ENCODE results near the gene C1QL2. TPM values are rescaled to one million over a fixed set of nuclear protein-coding genes. Genes with fewer than 3 reads are reported as not detected.

C1QL2 gene
- total and polyA plus RNA-seq, 12 donors: not detected

GRCh38 chr2:119156105-119156890 is 2.3 kb downstream of the C1QL2 start:
- Histone ChIP-seq H3K36me3 (replicated peaks in 1 of 2) (no peaks in the 10 kb centered on the region), H3K4me1 (replicated peaks in 1 of 2) (no peaks in the 10 kb centered on the region), H3K9me3 (replicated peaks in 1 of 3) (no peaks in the 10 kb centered on the region), H3K27me3 (peaks cover 62% of the 10 kb centered on the region), H3K4me3 (no peak overlapping the region), H3K27ac (no peak overlapping the region)
- 14 to 17% (median 16%) methylated on average over 16 to 40 of the region's 40 CpGs for WGBS, 4 donors
- no peak for DNase-seq
- intact Hi-C loops (cut with DNase I): no loop called here
- no peak for TF ChIP-seq CTCF (IDR thresholded peaks at IDR 0.05)
- TF ChIP-seq POLR2A (IDR thresholded peaks at IDR 0.05): no peak

GRCh38 chr2:119155633-119156032 is 2.9 kb downstream of the C1QL2 start:
- intact Hi-C loops (cut with DNase I): no loop called here
- Histone ChIP-seq H3K27me3 (peaks cover 62% of the 10 kb centered on the region), H3K36me3 (replicated peaks in 1 of 2) (no peaks in the 10 kb centered on the region), H3K9me3 (replicated peaks in 1 of 3) (no peaks in the 10 kb centered on the region), H3K27ac (no peak overlapping the region), H3K4me1 (replicated peaks in 1 of 2) (no peaks in the 10 kb centered on the region), H3K4me3 (no peak overlapping the region)
- TF ChIP-seq CTCF (IDR thresholded peaks at IDR 0.05) (no peak), POLR2A (IDR thresholded peaks at IDR 0.05) (no peak)
- WGBS, 4 donors: 16 to 43% (median 29%) methylated on average over 10 to 13 of the region's 13 CpGs
- no peak for DNase-seq

- intact Hi-C loops (cut with DNase I): no loop called here
- 35 to 46% (median 44%) methylated on average over 9 of the region's 9 CpGs for WGBS, 4 donors
Measured at GRCh38 chr2:119154076-119154475, 4.5 kb downstream of the C1QL2 start.

GRCh38 chr2:119149611-119150010 is 8.9 kb downstream of the C1QL2 start:
- Histone ChIP-seq H3K4me1 (replicated peaks in 1 of 2) (no peaks in the 10 kb centered on the region), H3K9me3 (replicated peaks in 1 of 3) (no peaks in the 10 kb centered on the region), H3K4me3 (no peak overlapping the region), H3K36me3 (replicated peaks in 1 of 2) (no peaks in the 10 kb centered on the region), H3K27me3 (peaks cover 23% of the 10 kb centered on the region), H3K27ac (no peak overlapping the region)
- intact Hi-C loops (cut with DNase I): no loop called here
- DNase-seq: no peak
- TF ChIP-seq POLR2A (IDR thresholded peaks at IDR 0.05) (no peak), CTCF (IDR thresholded peaks at IDR 0.05) (no peak)
- 63 to 81% (median 73%) methylated on average over 6 of the region's 6 CpGs for WGBS, 4 donors

More at GRCh38 chr2:119154076-119154475, 4.5 kb downstream of the C1QL2 start:
- TF ChIP-seq CTCF (IDR thresholded peaks at IDR 0.05) (no peak), POLR2A (IDR thresholded peaks at IDR 0.05) (no peak)
- Histone ChIP-seq H3K4me1 (replicated peaks in 1 of 2) (no peaks in the 10 kb centered on the region), H3K4me3 (no peak overlapping the region), H3K36me3 (replicated peaks in 1 of 2) (no peaks in the 10 kb centered on the region), H3K27ac (no peak overlapping the region), H3K9me3 (replicated peaks in 1 of 3) (no peaks in the 10 kb centered on the region), H3K27me3 (peaks cover 60% of the 10 kb centered on the region)
- DNase-seq: no peak

Data from adrenal gland (tissue), 12 donors.